IPS-20b (cell line): ENCODE measurements around the gene ANGEL2.

Source experiments
- H3K27ac ChIP-seq: one replicate; pipeline ENCODE4 v1.5.1; 2013; ENCODE audit warnings: low read length
- H3K27me3 ChIP-seq: 2 replicates; pipeline ENCODE4 v1.6.1; 2013; ENCODE audit warnings: mild to moderate bottlenecking, low read length, inconsistent platforms; ENCODE audit not compliant: insufficient read depth
- H3K36me3 ChIP-seq: 2 replicates; pipeline ENCODE4 v1.6.1; 2013; ENCODE audit warnings: low read depth, mild to moderate bottlenecking, inconsistent platforms, low read length, moderate library complexity; ENCODE audit not compliant: insufficient read depth
- H3K4me1 ChIP-seq: 2 replicates; pipeline ENCODE4 v1.6.1; 2013; ENCODE audit warnings: mild to moderate bottlenecking, control low read depth, inconsistent platforms, low read length, moderate library complexity; ENCODE audit not compliant: insufficient read depth
- H3K4me3 ChIP-seq: 2 replicates; pipeline ENCODE4 v1.5.1; 2013; ENCODE audit warnings: mild to moderate bottlenecking, low read length, inconsistent platforms
- H3K9ac ChIP-seq: 2 replicates; pipeline ENCODE4 v1.6.1; 2013; ENCODE audit warnings: low read depth, mild to moderate bottlenecking, inconsistent platforms, low read length, moderate library complexity
- H3K9me3 ChIP-seq: 2 replicates; pipeline ENCODE4 v1.6.1; 2013; ENCODE audit warnings: mild to moderate bottlenecking, low read depth, low read length, inconsistent platforms; ENCODE audit not compliant: insufficient read depth

Gene ANGEL2

DNA sequence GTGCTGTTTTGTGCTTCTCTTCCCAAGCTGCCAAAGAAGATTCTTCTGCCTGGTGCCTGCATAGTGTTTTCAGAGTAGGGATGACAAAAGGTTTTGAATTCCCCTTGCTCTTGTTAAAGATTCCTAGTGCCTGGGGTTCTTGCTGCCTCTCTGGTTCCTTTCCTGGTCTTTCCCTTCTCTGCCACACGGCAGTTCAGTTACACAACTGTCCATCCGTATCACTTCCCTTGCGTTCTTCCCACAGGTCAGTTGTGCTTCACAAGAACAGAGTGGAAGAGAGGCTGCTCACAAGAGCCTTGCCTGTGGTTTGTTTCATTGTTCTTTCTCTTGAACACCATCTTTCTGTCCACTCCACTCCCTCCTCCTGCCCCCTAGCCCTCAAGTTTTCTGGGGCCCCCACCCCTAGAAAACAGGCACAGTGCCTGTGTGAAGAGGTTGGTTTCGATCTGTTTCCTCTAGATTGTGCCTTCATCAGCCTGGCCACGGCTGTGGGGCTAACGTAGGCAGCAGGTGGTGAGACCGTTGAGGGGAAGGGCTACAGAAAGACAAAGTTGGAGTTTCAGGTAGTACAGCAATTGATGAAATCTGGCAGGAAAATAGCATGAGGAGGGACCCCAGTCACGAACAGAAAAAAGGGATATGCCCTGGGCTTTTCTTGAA, 59.6 kb downstream of the ANGEL2 start:
- H3K4me3 ChIP-seq = no peak overlapping the region
- peaks cover 12% of the 10 kb centered on the region; the same call in 1 of the 2 replicates for H3K4me1 ChIP-seq
- no peaks in the 10 kb centered on the region for H3K27me3 ChIP-seq
- H3K27ac ChIP-seq = no peak overlapping the region
- H3K36me3 ChIP-seq = peaks cover 94% of the 10 kb centered on the region
- H3K9ac ChIP-seq = no peak overlapping the region
- no peaks in the 10 kb centered on the region for H3K9me3 ChIP-seq

DNA sequence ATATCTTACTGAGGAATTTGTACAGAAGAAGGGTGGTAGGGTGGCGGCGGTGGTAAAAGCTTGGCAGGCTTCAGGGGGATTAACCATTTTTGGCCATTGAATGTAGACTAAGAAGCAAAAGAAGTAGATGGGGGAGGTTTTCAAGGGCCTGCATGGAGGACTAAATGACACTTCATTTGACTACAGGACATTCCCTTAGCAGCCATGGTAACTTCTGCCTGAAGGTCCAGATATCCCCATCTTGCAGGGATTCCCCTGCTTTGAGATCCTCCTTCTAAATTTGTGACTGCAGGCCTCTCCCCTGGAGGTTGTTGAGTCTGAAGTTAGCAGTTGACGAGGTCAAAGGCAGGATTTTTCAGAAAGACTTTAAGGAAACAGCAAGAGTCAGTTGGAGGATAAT, 60.6 kb downstream of the ANGEL2 start:
- Histone ChIP-seq H3K4me3 (no peak overlapping the region), H3K4me1 (peaks cover 12% of the 10 kb centered on the region; the same call in 1 of the 2 replicates), H3K9me3 (no peaks in the 10 kb centered on the region), H3K27ac (no peak overlapping the region), H3K9ac (no peak overlapping the region), H3K36me3 (peaks cover 84% of the 10 kb centered on the region), H3K27me3 (no peaks in the 10 kb centered on the region)

DNA sequence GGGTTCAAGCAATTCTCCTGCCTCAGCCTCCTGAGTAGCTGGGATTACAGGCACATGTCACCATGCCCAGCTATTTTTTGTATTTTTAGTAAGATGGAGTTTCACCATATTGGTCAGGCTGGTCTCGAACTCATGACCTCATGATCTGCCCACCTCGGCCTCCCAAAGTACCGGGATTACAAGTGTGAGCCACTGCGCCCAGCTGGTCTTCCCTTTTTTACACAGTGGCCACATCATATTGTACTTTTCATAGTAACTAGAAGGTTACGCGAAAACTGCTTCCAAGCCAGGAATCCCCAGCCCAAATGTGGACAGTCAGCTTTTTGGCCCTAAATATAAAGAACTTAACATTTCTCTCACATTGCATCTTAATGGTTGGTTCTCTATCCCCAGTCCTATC, 61.2 kb downstream of the ANGEL2 start:
- no peak overlapping the region for H3K9ac ChIP-seq
- H3K4me1 ChIP-seq = peaks cover 15% of the 10 kb centered on the region; the same call in 1 of the 2 replicates
- no peak overlapping the region for H3K27ac ChIP-seq
- H3K27me3 ChIP-seq = peaks cover 6% of the 10 kb centered on the region
- no peak overlapping the region for H3K4me3 ChIP-seq
- H3K9me3 ChIP-seq = no peaks in the 10 kb centered on the region
- H3K36me3 ChIP-seq = peaks cover 79% of the 10 kb centered on the region

DNA sequence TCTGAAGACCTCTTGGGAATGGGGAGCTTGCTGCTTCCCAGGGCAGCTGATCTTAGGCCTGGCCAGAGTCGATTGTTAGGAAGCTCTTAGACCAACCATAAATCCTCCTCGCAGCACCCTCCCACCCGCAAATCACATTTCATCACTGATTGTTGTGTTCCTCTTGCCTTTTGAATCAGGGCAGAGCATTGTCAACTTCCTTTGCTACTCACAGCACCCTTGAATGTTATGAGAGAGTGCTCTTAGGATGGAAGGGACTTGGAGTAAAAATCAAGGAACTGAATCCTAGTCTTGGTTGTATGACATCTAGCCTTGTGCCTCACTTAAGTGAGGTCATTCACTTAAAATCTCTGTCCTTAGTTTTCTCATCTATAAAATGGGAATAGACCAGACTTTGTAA, 62.3 kb downstream of the ANGEL2 start:
- Histone ChIP-seq H3K27me3 (peaks cover 16% of the 10 kb centered on the region), H3K36me3 (peaks cover 67% of the 10 kb centered on the region), H3K9me3 (no peaks in the 10 kb centered on the region), H3K4me1 (peaks cover 15% of the 10 kb centered on the region; the same call in 1 of the 2 replicates), H3K27ac (no peak overlapping the region), H3K9ac (no peak overlapping the region), H3K4me3 (peak overlapping the region; percentile 97)

DNA sequence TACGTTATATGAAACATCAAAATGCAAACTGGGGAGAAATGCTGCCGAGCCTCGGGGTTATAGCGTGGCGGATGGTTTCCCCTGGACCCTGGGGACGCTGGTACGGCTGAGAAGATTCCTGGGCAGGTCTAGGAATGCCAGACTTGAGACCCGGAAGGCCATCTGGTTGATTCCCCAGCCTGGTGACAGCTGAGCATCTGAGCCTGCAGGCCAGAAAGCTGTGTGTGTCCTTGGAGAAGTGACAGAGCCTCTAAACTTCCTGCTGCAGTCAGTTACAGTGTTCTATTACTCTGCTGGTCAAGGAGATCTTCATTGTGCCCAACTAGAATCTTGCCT, 63.1 kb downstream of the ANGEL2 start:
- Histone ChIP-seq H3K27me3 (peaks cover 16% of the 10 kb centered on the region), H3K9me3 (no peaks in the 10 kb centered on the region; the same call in 1 of the 2 replicates), H3K36me3 (peaks cover 60% of the 10 kb centered on the region), H3K4me3 (peak overlapping the region; percentile 97), H3K4me1 (peaks cover 15% of the 10 kb centered on the region; the same call in 1 of the 2 replicates), H3K27ac (no peak overlapping the region), H3K9ac (peak overlapping the region; percentile 74; the same call in 1 of the 2 replicates)

DNA sequence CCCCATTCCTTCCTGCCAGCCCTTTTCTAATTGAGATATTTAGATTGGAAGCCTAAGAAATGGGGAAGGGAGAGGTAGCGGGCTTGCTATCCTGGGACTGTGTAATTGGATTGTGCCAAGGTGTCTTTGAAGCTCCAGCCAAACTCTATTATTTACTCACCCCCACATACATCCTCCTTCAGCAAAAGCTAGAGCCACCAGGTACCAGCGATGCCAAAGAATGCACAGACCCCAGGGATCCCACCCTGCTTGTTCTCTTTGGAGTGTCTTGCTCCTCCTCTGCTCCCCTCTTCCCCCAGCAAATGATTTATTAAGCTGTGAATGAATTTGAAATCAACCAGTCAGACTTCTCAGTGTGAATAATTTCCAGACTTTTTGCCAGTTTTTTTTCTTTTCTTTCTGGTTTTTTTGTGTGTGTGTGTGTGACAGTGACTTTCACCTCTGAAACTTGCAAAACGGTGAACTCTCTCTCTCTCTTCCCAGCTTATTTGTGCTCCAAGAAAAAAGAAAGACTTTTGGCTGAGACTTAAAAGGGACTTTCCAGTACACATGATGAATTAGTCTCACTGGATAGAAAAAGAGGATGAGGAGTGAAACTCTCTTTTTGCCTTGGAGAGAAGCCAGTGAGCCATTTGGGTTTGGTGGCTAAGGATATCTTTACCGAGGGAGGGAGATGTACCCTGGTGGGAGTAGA, 63.6 kb downstream of the ANGEL2 start:
- Histone ChIP-seq H3K27me3 (peaks cover 16% of the 10 kb centered on the region), H3K4me3 (peak overlapping the region; percentile 97), H3K9ac (peak overlapping the region; percentile 74; the same call in 1 of the 2 replicates), H3K36me3 (peaks cover 54% of the 10 kb centered on the region), H3K27ac (no peak overlapping the region), H3K9me3 (no peaks in the 10 kb centered on the region; the same call in 1 of the 2 replicates), H3K4me1 (peaks cover 15% of the 10 kb centered on the region; the same call in 1 of the 2 replicates)

DNA sequence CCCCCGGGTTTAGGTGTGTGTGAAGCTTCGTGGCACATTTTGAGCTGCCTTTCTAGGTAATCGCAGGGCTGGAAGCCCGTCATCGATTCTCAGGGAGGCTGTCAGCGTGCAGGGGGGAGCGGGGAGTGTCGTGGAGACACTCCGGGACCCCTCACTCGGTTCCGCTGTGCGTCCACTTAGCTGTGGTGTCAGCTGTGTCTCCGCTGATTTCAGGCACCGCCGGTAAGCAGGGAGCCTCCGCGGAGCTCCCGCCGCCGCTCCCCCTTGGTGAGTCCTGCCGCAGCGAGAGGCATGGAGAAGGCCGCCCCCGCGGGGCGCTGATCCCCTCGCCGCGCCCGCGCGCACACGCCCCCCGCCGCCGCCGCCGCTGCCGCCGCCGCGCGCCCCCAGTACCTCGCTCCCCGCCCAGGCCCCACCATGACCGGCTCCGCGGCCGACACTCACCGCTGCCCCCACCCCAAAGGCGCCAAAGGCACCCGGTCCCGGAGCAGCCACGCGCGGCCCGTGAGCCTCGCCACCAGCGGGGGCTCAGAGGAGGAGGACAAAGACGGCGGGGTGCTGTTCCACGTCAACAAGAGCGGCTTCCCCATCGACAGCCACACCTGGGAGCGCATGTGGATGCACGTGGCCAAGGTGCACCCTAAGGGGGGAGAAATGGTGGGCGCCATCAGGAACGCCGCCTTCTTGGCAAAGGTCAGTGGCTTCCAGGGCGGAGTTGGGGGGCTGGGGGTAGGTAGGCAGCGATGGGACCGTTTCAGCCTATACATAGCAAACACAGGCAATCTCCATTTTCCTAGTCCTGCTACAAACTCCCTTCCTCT, 64.3 kb downstream of the ANGEL2 start:
- peaks cover 15% of the 10 kb centered on the region; the same call in 1 of the 2 replicates for H3K4me1 ChIP-seq
- peak overlapping the region; percentile 88; the same call in 1 of the 2 replicates for H3K9ac ChIP-seq
- H3K27me3 ChIP-seq = peaks cover 16% of the 10 kb centered on the region
- H3K36me3 ChIP-seq = peaks cover 47% of the 10 kb centered on the region
- H3K9me3 ChIP-seq = no peaks in the 10 kb centered on the region; the same call in 1 of the 2 replicates
- peak overlapping the region; percentile 97 for H3K4me3 ChIP-seq
- no peak overlapping the region for H3K27ac ChIP-seq

DNA sequence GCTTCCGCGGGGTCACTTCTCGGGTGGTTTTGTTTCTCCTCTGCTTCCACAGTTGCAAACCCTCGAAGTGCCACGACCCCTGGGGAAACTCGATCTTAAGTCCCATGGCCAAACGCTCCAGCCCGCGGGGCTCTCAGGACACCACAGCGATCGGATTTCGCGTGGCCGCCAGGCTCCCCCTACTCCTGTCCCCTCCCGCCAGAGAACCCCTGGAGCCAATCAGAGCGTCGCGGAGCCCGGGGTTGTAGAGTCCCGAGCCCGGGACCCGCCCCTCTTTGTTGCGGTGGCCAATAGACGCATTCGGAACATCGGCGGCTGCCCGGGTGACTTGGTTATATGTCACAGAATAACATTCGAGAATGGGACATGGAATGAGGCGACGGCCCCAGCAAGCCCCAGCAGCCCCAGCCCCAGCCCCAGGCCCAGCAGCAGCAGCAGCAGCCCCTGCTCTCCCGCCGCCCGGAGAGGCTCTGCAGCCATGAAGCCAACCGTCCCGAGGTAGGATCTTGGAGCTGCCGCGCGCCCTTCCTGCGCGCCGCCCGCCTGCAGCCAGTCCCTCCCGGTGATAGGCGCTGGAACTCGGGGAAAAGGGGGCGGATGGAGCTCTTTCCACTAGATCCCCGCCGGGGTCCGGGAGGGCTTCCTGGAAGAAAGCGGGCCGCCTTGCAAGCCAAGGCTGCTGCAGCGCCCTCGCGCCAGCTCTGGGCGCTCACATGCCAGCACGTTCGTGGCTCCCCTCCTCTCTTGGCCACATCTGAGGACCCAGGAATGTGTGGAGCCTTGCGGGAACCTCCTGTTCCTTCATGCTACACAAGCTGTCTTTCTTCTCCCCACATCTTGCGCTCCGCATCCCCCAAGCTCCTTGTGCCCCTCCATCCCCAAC, 65.2 kb downstream of the ANGEL2 start, which contains the start of gene VASH2:
Gene VASH2 (plus strand): TSS at position 299 of the 883 bp plus-strand sequence. CDS start 1,002 bp downstream, outside the sequence.
- Histone ChIP-seq H3K36me3 (peaks cover 38% of the 10 kb centered on the region), H3K4me3 (peak within 1 kb of the TSS; percentile 97), H3K27me3 (peaks cover 16% of the 10 kb centered on the region), H3K4me1 (peaks cover 15% of the 10 kb centered on the region; the same call in 1 of the 2 replicates), H3K9me3 (no peaks in the 10 kb centered on the region; the same call in 1 of the 2 replicates), H3K9ac (peak within 1 kb of the TSS; percentile 88; the same call in 1 of the 2 replicates), H3K27ac (no peak within 1 kb of the TSS)

DNA sequence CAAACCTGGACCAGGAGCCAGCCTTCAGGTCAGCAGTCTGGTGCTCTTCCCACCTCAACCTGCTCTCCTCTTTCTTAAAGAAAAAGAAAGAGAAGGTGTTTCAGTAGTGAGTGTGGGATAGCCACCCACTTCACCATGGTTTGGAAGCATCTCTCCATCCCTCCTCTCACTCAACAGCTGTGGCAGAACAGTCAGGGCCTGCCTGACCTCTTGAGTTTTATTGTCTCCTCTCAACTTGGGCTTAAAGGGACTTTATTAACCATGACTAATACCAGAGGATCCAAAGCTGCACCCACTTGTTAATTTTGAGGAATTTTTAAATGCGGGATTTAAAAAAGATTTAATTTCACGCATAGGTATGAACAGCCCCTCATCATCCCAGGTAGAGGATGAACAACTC, 65.9 kb downstream of the ANGEL2 start:
- Histone ChIP-seq H3K27me3 (peaks cover 16% of the 10 kb centered on the region), H3K9me3 (no peaks in the 10 kb centered on the region; the same call in 1 of the 2 replicates), H3K4me1 (peaks cover 15% of the 10 kb centered on the region; the same call in 1 of the 2 replicates), H3K9ac (peak overlapping the region; percentile 88; the same call in 1 of the 2 replicates), H3K4me3 (peak overlapping the region; percentile 97), H3K36me3 (peaks cover 31% of the 10 kb centered on the region), H3K27ac (no peak overlapping the region)

DNA sequence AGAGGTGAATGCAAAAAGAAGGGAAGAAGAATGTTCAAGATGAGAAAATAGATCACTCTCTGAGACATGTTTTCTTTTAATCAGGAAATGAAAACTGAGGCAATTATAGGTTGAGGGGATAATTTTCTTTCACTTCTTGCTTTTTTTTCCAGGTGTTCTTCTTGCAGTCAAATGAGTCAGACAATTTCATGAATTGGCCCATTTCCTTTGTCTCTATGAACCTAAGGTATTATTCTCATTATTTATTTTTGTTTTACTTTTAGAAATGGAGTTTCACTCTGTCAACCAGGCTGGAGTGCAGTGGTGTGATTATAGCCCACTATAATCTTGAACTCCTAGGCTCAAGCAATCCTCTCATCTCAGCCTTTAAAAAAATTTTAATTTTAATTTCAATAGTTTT, 68.8 kb downstream of the ANGEL2 start:
- Histone ChIP-seq H3K27me3 (peaks cover 16% of the 10 kb centered on the region), H3K4me3 (no peak overlapping the region), H3K4me1 (peaks cover 5% of the 10 kb centered on the region; the same call in 1 of the 2 replicates), H3K27ac (no peak overlapping the region), H3K36me3 (peaks cover 2% of the 10 kb centered on the region; the same call in 1 of the 2 replicates), H3K9ac (no peak overlapping the region), H3K9me3 (no peaks in the 10 kb centered on the region; the same call in 1 of the 2 replicates)
